ENCODE results near the gene SV2B. TPM values are rescaled to one million over a fixed set of nuclear protein-coding genes. Genes with fewer than 3 reads are reported as not detected.

SV2B gene
- total and polyA plus RNA-seq, 2 donors (not counting 3 experiments of a cell fraction or from before 2014, with no cell fraction given): not detected

DNA sequence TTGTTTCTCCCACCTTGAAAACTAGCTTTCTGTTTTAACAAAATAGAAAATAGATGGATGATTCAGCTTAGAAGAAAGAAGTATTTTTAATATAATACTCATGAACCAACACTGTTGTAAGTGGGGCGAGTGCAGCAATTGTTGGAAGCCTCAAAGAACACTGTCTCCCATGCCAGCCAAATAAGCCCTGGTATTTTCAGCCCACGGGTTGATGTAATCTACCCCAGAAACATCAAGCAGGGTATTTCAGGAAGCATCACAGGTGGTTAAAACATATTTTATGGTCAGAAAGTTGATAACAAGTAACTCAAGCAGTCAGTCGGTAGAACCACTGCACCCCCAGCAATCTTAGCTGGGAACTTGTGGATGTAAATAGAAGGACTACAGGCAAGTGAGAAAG is 115.9 kb downstream of the SV2B start:
- POLR2A ChIA-PET: no interaction called here
- Histone ChIP-seq H2AFZ (ENCODE audit: low read depth, low read length) (no peak overlapping the region), H3K27ac (ENCODE audit: insufficient read depth, low read depth, low read length) (no peak overlapping the region), H4K20me1 (replicated peaks; ENCODE audit: control insufficient read depth, extremely low read depth, insufficient read depth, low read length) (no peaks in the 10 kb centered on the region), H3K27me3 (ENCODE audit: control insufficient read depth in 2 of 2, insufficient read depth in 2 of 2, low read length in 2 of 2) (no peaks in the 10 kb centered on the region), H3K9ac (replicated peaks; ENCODE audit: extremely low read depth, insufficient read depth, low read length) (no peak overlapping the region), H3K4me1 (ENCODE audit: control insufficient read depth, extremely low read depth, insufficient read depth, low read length) (no peaks in the 10 kb centered on the region), H3K4me3 (replicated peaks in 1 of 3; ENCODE audit: insufficient read depth in 1 of 3, low read depth in 1 of 3, low read length in 3 of 3) (no peak overlapping the region), H3K9me3 (replicated peaks; ENCODE audit: control insufficient read depth, insufficient read depth, low read length) (no peaks in the 10 kb centered on the region), H3K79me2 (ENCODE audit: control insufficient read depth, insufficient read depth, low read length) (no peaks in the 10 kb centered on the region), H3K9me1 (replicated peaks; ENCODE audit: control insufficient read depth, extremely low read depth, insufficient read depth, low read length) (no peaks in the 10 kb centered on the region), H3K4me2 (ENCODE audit: insufficient read depth, low read length) (no peak overlapping the region), H3K36me3 (ENCODE audit: control insufficient read depth in 2 of 2, extremely low read depth in 1 of 2, insufficient read depth in 2 of 2, low read length in 2 of 2) (no peaks in the 10 kb centered on the region)
- dilution Hi-C loops (cut with MboI; ENCODE audit: extremely low pct_ligation_motif_present, low sequenced_read_pairs) (no loop called here), intact Hi-C loops (cut with micrococcal nuclease) (no loop called here)
- CTCF ChIA-PET: interaction anchor here (0.9 kb wide), 1 partner anchor 160 kb away, joined by 3 read pairs; no protein-coding TSS in a partner anchor
- no TSS peak for BruUV-seq (replicated peaks)
- FAIRE-seq (no peak), DNase-seq (ENCODE audit: low read depth, low spot score) (no peak)
- TF ChIP-seq JUN (IDR thresholded peaks at IDR 0.05; ENCODE audit: borderline replicate concordance, insufficient read depth, insufficient read length, low read depth) (no peak), POLR2AphosphoS5 (IDR thresholded peaks at IDR 0.05; ENCODE audit: insufficient read depth, low read depth, low read length) (no peak), CTCF (IDR thresholded peaks at IDR 0.05; ENCODE audit: extremely low read depth in 1 of 2, insufficient read depth in 1 of 2, low read depth in 1 of 2, low read length in 2 of 2) (no peak), GATA2 (IDR thresholded peaks at IDR 0.05; ENCODE audit: insufficient read depth, insufficient read length, low read depth, low read length) (no peak), MYC (IDR thresholded peaks at IDR 0.05; ENCODE audit: low read depth, low read length) (no peak)
- TF ChIP-seq, protein P1, sequence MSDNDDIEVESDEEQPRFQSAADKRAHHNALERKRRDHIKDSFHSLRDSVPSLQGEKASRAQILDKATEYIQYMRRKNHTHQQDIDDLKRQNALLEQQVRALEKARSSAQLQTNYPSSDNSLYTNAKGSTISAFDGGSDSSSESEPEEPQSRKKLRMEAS (IDR thresholded peaks at IDR 0.05; ENCODE audit: insufficient read depth, insufficient read length): no peak
